ENCODE results near the gene SLC12A5.

The SLC12A5 gene

GRCh38 chr20:46006964-46007363, 22.1 kb upstream of the SLC12A5 start (continued):
- TF ChIP-seq, protein P1, sequence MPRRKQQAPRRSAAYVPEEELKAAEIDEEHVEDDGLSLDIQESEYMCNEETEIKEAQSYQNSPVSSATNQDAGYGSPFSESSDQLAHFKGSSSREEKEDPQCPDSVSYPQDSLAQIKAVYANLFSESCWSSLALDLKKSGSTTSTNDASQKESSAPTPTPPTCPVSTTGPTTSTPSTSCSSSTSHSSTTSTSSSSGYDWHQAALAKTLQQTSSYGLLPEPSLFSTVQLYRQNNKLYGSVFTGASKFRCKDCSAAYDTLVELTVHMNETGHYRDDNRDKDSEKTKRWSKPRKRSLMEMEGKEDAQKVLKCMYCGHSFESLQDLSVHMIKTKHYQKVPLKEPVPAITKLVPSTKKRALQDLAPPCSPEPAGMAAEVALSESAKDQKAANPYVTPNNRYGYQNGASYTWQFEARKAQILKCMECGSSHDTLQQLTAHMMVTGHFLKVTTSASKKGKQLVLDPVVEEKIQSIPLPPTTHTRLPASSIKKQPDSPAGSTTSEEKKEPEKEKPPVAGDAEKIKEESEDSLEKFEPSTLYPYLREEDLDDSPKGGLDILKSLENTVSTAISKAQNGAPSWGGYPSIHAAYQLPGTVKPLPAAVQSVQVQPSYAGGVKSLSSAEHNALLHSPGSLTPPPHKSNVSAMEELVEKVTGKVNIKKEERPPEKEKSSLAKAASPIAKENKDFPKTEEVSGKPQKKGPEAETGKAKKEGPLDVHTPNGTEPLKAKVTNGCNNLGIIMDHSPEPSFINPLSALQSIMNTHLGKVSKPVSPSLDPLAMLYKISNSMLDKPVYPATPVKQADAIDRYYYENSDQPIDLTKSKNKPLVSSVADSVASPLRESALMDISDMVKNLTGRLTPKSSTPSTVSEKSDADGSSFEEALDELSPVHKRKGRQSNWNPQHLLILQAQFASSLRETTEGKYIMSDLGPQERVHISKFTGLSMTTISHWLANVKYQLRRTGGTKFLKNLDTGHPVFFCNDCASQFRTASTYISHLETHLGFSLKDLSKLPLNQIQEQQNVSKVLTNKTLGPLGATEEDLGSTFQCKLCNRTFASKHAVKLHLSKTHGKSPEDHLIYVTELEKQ (tag by site-specific recombination; IDR thresholded peaks at IDR 0.05; ENCODE audit: borderline replicate concordance): no peak

- POLR2A ChIA-PET: no interaction called here
- H3K4me1 ChIP-seq (ENCODE audit: control insufficient read depth, insufficient read depth, low read length): no peaks in the 10 kb centered on the region
- no peak overlapping the region for H3K4me3 ChIP-seq (ENCODE audit: low read depth, low read length)
- H3K27ac ChIP-seq (ENCODE audit: extremely low read depth, low read depth, low read length): no peak overlapping the region
- H3K36me3 ChIP-seq (ENCODE audit: control insufficient read depth in 2 of 2, insufficient read depth in 1 of 2, low read length in 2 of 2): no peaks in the 10 kb centered on the region
- no peaks in the 10 kb centered on the region for H3K9me3 ChIP-seq (ENCODE audit: control insufficient read depth, insufficient read depth, low read depth, low read length)
- TF ChIP-seq SCRT1 (tag by site-specific recombination; IDR thresholded peaks at IDR 0.05; ENCODE audit: borderline replicate concordance) (no peak), ZNF23 (tag by site-specific recombination; IDR thresholded peaks at IDR 0.05; ENCODE audit: borderline replicate concordance) (no peak), ZNF768 (tag by site-specific recombination; IDR thresholded peaks at IDR 0.05) (no peak), ZNF670 (tag by site-specific recombination; IDR thresholded peaks at IDR 0.05; ENCODE audit: low read depth) (no peak)
- CTCF ChIA-PET: interaction anchor here (0.6 to 2.1 kb wide), 5 partner anchors 8 to 260 kb away, joined by 3 to 12 read pairs (median 3); no protein-coding TSS in a partner anchor
Measured at GRCh38 chr20:46007671-46008070, 21.3 kb upstream of the SLC12A5 start.

DNA sequence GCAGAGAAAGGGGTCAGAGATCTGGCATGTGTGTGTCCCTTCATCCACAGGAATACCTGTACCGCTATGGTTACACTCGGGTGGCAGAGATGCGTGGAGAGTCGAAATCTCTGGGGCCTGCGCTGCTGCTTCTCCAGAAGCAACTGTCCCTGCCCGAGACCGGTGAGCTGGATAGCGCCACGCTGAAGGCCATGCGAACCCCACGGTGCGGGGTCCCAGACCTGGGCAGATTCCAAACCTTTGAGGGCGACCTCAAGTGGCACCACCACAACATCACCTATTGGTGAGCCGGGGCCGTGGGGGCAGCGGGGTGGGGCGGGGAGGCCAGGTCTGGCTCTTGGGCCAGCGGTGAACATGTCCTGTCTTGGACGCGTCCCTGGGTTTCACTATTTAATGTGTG, 19.2 kb upstream of the SLC12A5 start:
- TF ChIP-seq, protein P2, sequence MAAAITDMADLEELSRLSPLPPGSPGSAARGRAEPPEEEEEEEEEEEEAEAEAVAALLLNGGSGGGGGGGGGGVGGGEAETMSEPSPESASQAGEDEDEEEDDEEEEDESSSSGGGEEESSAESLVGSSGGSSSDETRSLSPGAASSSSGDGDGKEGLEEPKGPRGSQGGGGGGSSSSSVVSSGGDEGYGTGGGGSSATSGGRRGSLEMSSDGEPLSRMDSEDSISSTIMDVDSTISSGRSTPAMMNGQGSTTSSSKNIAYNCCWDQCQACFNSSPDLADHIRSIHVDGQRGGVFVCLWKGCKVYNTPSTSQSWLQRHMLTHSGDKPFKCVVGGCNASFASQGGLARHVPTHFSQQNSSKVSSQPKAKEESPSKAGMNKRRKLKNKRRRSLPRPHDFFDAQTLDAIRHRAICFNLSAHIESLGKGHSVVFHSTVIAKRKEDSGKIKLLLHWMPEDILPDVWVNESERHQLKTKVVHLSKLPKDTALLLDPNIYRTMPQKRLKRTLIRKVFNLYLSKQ (tag by site-specific recombination; IDR thresholded peaks at IDR 0.05; ENCODE audit: borderline replicate concordance): no peak
- TF ChIP-seq ZNF248 (tag by site-specific recombination; IDR thresholded peaks at IDR 0.05): no peak
- no peak for TF ChIP-seq SP3 (tag by site-specific recombination; IDR thresholded peaks at IDR 0.05)
- TF ChIP-seq, protein P3, sequence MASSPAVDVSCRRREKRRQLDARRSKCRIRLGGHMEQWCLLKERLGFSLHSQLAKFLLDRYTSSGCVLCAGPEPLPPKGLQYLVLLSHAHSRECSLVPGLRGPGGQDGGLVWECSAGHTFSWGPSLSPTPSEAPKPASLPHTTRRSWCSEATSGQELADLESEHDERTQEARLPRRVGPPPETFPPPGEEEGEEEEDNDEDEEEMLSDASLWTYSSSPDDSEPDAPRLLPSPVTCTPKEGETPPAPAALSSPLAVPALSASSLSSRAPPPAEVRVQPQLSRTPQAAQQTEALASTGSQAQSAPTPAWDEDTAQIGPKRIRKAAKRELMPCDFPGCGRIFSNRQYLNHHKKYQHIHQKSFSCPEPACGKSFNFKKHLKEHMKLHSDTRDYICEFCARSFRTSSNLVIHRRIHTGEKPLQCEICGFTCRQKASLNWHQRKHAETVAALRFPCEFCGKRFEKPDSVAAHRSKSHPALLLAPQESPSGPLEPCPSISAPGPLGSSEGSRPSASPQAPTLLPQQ (tag by site-specific recombination; IDR thresholded peaks at IDR 0.05): no peak
- TF ChIP-seq ZNF416 (tag by site-specific recombination; IDR thresholded peaks at IDR 0.05): no peak
- no peak for TF ChIP-seq EGR2 (tag by site-specific recombination; IDR thresholded peaks at IDR 0.05; ENCODE audit: low read depth)
- TF ChIP-seq ZNF423 (tag by site-specific recombination; IDR thresholded peaks at IDR 0.05): no peak
- TF ChIP-seq, protein P4, sequence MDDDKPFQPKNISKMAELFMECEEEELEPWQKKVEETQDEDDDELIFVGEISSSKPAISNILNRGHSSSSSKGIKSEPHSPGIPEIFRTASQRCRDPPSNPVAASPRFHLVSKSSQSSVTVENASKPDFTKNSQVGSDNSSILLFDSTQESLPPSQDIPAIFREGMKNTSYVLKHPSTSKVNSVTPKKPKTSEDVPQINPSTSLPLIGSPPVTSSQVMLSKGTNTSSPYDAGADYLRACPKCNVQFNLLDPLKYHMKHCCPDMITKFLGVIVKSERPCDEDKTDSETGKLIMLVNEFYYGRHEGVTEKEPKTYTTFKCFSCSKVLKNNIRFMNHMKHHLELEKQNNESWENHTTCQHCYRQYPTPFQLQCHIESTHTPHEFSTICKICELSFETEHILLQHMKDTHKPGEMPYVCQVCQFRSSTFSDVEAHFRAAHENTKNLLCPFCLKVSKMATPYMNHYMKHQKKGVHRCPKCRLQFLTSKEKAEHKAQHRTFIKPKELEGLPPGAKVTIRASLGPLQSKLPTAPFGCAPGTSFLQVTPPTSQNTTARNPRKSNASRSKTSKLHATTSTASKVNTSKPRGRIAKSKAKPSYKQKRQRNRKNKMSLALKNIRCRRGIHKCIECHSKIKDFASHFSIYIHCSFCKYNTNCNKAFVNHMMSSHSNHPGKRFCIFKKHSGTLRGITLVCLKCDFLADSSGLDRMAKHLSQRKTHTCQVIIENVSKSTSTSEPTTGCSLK (tag by site-specific recombination; IDR thresholded peaks at IDR 0.05): no peak
- TF ChIP-seq ZNF555 (tag by site-specific recombination; conservative IDR thresholded peaks at IDR 0.05): no peak
- no peak for TF ChIP-seq KLF1 (tag by site-specific recombination; IDR thresholded peaks at IDR 0.05)
- H3K27ac ChIP-seq (ENCODE audit: extremely low read depth, low read depth, low read length): no peak overlapping the region
- ChIA-PET CTCF (interaction anchor here (0.6 to 1.4 kb wide), 2 partner anchors 23 to 148 kb away, joined by 4 to 9 read pairs; no protein-coding TSS in a partner anchor), POLR2A (interaction anchor here (0.5 kb wide), 1 partner anchor 22 kb away, joined by 7 read pairs; no protein-coding TSS in a partner anchor)
- no peaks in the 10 kb centered on the region for H3K9me3 ChIP-seq (ENCODE audit: control insufficient read depth, insufficient read depth, low read depth, low read length)
- no peaks in the 10 kb centered on the region for H3K4me1 ChIP-seq (ENCODE audit: control insufficient read depth, insufficient read depth, low read length)
- H3K36me3 ChIP-seq (ENCODE audit: control insufficient read depth in 2 of 2, insufficient read depth in 1 of 2, low read length in 2 of 2): no peaks in the 10 kb centered on the region
- H3K4me3 ChIP-seq (ENCODE audit: low read depth, low read length): no peak overlapping the region
